ENCODE data around the gene SLITRK1. TPM values are rescaled to one million over a fixed set of nuclear protein-coding genes. Genes with fewer than 3 reads are reported as not detected.
A peak's percentile ranks its signal among the peaks of the same experiment; 100 is the strongest.

SLITRK1 gene
- polyA plus RNA-seq, 3 donors from 2014 or later, result not detected

DNA sequence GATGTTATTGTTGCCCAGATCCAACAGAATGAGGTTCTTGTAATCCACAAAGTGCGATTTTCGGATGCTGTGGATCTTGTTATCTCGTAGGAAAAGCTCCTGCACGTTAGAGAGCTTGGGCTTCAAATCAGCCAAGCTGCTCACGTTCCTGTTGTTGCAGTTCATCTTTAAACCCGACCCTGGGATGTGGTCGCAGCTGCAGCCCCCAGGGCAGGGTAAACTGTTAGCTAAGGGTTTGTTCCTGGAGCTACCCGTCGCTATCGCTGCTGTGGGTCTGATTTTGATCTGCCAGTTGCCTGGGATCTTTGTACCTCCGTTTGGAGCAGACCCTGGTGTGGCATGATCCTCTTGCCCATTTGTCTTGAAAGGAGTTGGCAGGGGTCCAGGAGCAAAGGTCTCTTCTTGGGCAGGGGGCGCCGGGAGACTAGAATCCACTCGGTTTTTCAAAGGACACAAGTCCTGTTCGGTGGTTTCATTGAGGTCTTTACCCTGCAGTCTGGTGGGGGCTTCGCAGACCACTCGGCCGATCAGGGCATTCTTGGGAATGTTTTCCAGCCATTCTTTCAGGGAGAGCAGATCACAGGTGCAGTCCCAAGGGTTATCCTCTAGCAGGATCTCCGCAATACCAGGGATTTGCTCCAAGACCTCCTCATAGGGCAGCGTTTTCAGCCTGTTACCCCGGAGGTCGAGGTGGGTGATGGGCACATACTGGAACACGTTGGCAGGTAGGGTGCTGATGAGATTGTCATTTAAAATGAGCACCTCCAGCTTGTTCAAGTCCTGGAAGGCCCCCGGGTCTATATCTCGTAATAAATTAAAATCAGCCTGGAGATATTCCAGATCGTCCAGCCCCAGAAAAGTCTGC, 1.8 kb downstream of the SLITRK1 start:
- Mint-ChIP-seq H3K4me3 (no peak overlapping the region), H3K9me3 (peaks cover 6 to 49% (median 12%) of the 10 kb centered on the region in 6 donors), H3K4me1 (peaks cover 0 to 12% of the 10 kb centered on the region in 2 donors), H3K27ac (no peak overlapping the region), H3K27me3 (ENCODE audit: low read depth in 3 of 3) (peaks cover 5 to 36% (median 10%) of the 10 kb centered on the region in 3 donors), H3K36me3 (peaks cover 0 to 8% (median 3%) of the 10 kb centered on the region in 3 donors)
- DNase-seq, result no peak

DNA sequence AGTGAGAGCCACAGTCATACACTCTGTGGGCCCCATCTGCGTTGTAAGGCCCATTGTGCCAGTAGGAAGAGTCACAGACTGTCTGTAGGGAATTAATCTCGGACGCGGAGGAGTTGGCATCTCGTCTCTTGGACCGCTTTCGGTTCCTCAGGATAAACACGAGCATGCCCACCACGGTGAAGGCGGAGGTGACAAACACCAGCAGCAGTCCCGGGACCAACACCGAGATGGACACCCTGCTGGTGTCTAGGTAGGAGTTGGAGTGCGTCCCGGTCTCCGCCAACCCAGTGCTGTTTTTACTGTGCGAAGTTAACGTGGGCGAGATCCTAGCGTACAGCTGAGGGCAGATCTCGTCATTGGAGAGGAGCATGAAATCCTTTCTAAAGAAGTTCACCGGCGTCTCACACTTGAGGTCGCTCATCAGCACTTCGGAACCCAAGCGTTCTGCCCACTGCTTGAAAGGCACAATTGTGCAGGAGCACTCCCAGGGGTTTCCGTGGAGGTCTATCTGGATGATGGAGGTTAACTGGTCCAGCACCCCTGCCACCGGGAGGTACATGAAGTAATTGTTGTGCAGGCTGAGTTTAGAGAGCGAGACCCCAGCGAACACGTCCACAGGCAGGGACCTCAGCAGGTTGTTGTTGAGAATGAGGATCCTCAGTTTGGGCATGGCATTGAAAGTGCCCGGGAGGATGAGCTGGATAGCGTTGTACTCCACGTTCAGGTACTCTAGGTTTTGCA, 2.7 kb downstream of the SLITRK1 start:
- Mint-ChIP-seq H3K4me3 (peak overlapping the region in 3 of 5 donors; percentile 25 to 30 (median 29)), H3K36me3 (peaks cover 0 to 8% (median 3%) of the 10 kb centered on the region in 3 donors), H3K27me3 (ENCODE audit: low read depth in 3 of 3) (peaks cover 5 to 36% (median 10%) of the 10 kb centered on the region in 3 donors), H3K9me3 (peaks cover 6 to 49% (median 14%) of the 10 kb centered on the region in 6 donors), H3K27ac (no peak overlapping the region), H3K4me1 (peaks cover 0 to 12% of the 10 kb centered on the region in 2 donors)
- DNase-seq, result no peak

DNA sequence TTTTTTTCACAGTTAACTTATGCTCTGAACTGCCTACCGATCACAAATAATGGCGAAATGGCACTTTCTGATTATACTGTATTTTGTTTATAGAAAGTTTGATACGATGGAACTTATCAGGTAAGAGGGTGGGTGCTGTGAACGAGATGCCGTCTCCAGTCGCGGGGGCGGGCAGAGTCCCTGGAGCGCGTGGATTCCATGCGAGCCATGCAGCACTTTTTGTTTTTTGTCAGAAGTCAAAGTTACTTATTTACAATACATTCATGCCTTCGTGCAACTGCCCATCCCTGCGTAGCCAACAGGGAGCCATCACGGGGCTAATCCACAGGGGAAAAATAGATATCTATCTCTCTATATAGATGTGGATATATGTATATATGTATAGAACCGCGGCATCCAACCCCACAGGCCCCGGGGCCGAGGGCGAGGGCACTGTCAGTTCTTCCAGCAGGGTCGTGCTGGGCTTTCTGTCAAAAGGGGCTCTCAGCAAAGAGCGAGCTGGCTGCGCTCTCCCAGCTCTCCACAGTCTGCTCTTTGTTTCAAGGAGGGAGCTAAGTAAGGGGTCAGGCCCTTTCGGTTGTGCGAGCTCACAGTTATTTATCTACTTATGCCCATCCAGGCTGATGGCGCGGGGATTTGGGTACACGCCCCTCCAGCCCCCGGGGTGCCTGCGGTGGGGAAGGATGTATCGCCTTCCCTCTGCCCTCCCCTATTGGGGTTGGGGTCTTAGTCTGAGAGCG, 3.4 kb downstream of the SLITRK1 start:
- peak overlapping the region in 2 of 5 donors; percentile 25 to 29 for H3K4me3 Mint-ChIP-seq
- peaks cover 5 to 34% (median 10%) of the 10 kb centered on the region in 3 donors for H3K27me3 Mint-ChIP-seq (ENCODE audit: low read depth in 3 of 3)
- H3K4me1 Mint-ChIP-seq, result peaks cover 0 to 12% of the 10 kb centered on the region in 2 donors
- H3K27ac Mint-ChIP-seq, result no peak overlapping the region
- peaks cover 0 to 8% (median 3%) of the 10 kb centered on the region in 3 donors for H3K36me3 Mint-ChIP-seq
- no peak for DNase-seq
- peaks cover 6 to 46% (median 13%) of the 10 kb centered on the region in 6 donors for H3K9me3 Mint-ChIP-seq

DNA sequence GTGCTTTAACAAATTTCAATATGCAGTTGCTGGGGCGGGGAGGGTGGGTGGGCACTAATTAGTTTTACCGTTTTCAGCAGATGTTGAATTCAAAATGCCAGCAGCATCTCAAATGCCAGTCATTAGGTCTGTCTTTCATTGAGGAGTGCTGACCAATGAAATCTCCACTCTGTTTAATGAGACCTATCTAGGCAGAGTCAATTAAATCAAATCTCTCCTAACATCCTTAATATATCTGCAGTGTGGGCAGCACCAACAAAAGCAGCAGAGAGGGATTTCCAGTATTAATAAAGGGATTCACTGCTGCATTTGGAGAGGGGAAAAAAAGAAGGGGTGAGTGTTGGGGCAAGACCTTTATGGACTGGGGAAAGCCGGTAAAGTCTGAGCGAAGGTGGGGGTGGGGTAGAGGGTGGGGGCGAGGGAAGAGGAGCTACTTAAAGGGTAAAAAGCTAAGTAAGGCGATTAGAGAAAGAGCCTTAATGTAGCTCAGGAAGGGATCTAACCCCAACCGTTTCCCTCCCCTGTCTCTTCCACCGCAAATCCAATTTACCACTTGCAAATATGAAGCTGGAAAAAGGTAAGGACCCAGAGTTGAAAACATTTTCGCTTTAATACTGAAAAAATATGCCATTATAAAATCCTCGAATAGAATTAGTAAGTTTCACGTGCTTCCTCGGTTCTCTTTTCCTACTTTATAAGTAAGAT, 4.5 kb downstream of the SLITRK1 start:
- peaks cover 0 to 10% of the 10 kb centered on the region in 2 donors for H3K4me1 Mint-ChIP-seq
- peaks cover 0 to 8% (median 3%) of the 10 kb centered on the region in 3 donors for H3K36me3 Mint-ChIP-seq
- H3K4me3 Mint-ChIP-seq, result no peak overlapping the region
- H3K27ac Mint-ChIP-seq, result no peak overlapping the region
- no peak for DNase-seq
- peaks cover 5 to 28% (median 8%) of the 10 kb centered on the region in 3 donors for H3K27me3 Mint-ChIP-seq (ENCODE audit: low read depth in 3 of 3)
- peaks cover 4 to 39% (median 12%) of the 10 kb centered on the region in 6 donors for H3K9me3 Mint-ChIP-seq

DNA sequence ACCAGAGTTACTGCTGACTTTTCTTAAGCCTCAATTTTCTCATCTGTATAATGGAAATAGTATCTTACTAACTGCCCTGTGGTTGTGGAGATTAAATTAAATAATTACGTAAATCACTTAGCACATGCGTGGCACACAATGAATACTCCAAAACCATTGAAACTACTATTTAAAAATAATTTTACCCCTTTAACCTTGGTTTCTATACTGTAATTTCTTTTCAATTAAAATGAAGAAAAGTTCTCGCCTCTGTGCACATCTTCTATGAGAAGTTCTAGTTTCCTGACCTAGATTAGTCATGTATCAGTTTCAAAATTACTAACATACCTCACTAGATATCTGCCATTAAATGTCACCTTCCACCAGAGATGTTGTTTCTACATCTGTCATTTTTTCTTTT, 5.7 kb downstream of the SLITRK1 start:
- H3K4me1 Mint-ChIP-seq, result no peaks in the 10 kb centered on the region
- peaks cover 0 to 8% (median 3%) of the 10 kb centered on the region in 3 donors for H3K36me3 Mint-ChIP-seq
- H3K27ac Mint-ChIP-seq, result no peak overlapping the region
- H3K9me3 Mint-ChIP-seq, result peaks cover 0 to 31% (median 11%) of the 10 kb centered on the region in 6 donors
- DNase-seq, result no peak
- H3K27me3 Mint-ChIP-seq (ENCODE audit: low read depth in 3 of 3), result peaks cover 5 to 22% (median 8%) of the 10 kb centered on the region in 3 donors
- H3K4me3 Mint-ChIP-seq, result no peak overlapping the region

DNA sequence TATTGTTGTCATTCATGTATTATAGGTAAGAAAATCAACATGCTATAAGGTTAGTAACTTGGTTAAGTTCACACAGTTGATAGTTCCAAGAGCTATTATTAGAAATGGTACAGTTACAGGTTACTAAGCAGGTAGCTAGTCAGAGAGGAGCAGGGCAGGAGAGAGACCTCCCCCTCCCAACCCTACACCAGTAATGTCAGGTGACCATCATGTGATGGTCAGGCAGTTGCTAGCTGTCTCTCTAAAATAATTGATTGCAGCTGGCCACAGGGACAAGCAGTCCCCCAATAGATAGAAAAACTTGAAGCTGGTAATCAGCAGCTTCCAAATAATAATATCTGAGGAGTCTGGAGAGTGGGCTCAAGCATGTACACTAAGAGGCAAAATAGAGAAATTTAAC, 14.6 kb downstream of the SLITRK1 start:
- Mint-ChIP-seq H3K9me3 (peaks cover 0 to 5% (median 2%) of the 10 kb centered on the region in 6 donors), H3K27ac (no peak overlapping the region), H3K36me3 (no peaks in the 10 kb centered on the region), H3K27me3 (ENCODE audit: low read depth in 3 of 3) (peaks cover 0 to 2% (median 0%) of the 10 kb centered on the region in 3 donors), H3K4me3 (no peak overlapping the region), H3K4me1 (no peaks in the 10 kb centered on the region)
- DNase-seq, result no peak

DNA sequence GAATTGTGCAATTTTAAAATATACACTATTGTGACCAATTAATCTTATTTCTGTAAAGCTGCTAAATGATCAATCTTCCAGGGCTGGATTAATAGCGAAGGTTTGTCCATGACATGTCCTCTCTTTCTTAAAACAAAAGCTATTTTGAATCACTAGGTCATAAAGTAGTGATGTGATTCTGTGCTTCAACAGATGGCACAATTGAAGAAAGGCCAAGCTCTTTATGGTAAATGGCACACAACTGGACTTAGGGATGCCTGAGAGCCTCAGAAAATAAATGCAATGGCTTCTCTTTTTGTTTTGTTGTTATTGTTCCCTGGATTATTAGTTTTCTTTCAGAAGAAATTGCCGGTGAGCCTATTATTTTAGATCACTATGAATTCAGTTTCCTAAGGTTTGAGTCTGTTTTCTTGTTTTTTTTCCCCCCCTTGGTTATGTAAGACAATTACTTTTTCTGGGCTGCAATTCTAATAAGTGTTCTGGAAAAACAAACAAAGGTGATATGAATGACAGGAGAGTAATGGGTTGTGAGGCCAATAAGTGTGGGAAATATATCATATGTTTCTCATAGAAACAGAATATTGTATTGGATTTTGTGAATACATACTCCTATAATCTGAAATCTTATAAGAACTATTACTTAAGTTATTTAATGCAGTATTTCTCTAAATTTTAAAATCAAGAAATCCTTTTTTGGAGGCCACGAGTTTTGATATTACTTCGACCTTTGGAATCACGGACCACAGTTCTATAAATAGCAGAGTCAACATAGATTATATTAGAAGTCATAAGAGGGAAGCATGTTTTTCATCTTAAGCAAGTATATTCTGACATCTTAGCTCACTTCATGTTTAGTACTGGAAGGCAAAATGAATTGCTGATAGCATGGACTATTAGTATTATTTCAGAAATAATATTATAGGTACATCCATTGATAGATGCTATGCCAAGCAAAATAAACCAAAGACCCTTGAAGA, 16.8 kb downstream of the SLITRK1 start:
- no peak overlapping the region for H3K27ac Mint-ChIP-seq
- peaks cover 0 to 5% (median 2%) of the 10 kb centered on the region in 6 donors for H3K9me3 Mint-ChIP-seq
- no peak overlapping the region for H3K4me3 Mint-ChIP-seq
- H3K4me1 Mint-ChIP-seq, result no peaks in the 10 kb centered on the region
- no peaks in the 10 kb centered on the region for H3K36me3 Mint-ChIP-seq
- DNase-seq, result no peak
- H3K27me3 Mint-ChIP-seq (ENCODE audit: low read depth in 3 of 3), result no peaks in the 10 kb centered on the region

DNA sequence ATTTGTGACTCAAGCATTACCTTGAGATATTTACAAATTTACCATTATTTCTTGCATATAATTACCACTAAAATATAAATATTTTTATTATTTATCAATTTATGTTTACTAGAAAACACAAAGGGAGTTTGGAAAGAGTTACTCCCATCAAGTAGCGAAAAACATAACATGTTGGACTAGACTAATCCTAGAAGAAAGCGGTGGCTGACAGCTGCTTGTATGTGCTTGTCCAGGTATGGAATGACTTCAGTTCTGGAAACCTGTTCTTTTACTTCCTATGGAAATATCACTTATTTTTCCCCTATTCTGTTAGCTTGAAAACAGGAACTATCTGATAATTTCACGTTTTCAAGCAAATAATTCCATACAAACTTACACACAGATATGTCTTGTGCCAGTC, 28.5 kb downstream of the SLITRK1 start:
- DNase-seq, result no peak
- Mint-ChIP-seq H3K4me1 (no peaks in the 10 kb centered on the region), H3K9me3 (peaks cover 0 to 3% (median 0%) of the 10 kb centered on the region in 6 donors), H3K27ac (no peak overlapping the region), H3K4me3 (no peak overlapping the region), H3K36me3 (no peaks in the 10 kb centered on the region), H3K27me3 (ENCODE audit: low read depth in 3 of 3) (peaks cover 0 to 2% (median 0%) of the 10 kb centered on the region in 3 donors)

DNA sequence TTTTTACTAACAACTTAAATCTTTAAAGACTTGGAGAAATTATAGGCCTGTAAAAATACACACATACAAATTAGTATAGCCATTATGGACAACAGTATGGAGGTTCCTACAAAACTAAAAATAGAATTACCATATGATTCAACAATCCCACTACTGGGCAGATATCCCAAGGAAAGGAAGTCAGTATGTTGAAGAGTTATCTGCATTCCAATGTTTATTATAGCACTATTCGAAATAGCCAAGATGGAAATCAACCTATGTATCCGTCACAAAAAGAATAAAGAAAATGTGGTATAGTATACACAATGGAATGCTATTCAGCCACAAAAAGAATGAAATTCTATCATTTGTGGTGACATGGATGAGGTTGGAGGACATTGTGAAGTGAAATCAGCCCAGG, 37.2 kb downstream of the SLITRK1 start:
- DNase-seq, result no peak
- Mint-ChIP-seq H3K36me3 (no peaks in the 10 kb centered on the region), H3K27ac (no peak overlapping the region), H3K4me3 (no peak overlapping the region), H3K4me1 (no peaks in the 10 kb centered on the region), H3K9me3 (peaks cover 5 to 24% (median 11%) of the 10 kb centered on the region in 6 donors), H3K27me3 (ENCODE audit: low read depth in 3 of 3) (peaks cover 0 to 3% (median 0%) of the 10 kb centered on the region in 3 donors)

DNA sequence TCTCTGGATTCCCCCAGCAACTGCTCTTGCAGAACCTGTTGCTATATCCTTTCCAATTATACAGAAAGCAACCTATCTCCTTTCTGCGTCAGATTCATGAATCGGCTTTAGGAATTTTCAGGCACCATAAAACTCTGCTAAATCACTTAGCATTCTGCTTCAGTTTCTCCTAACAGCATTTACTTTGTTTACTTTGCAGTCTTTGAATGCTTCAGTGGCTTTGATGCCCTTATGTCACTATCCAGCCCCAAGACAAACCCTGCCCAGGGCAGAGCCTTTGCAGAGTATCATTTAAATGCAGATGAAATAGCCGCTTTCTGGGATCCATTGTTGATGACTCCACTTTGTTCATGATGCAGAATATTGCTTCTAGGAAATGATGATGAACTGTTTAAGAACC, 43.1 kb downstream of the SLITRK1 start:
- peaks cover 0 to 2% (median 0%) of the 10 kb centered on the region in 3 donors for H3K27me3 Mint-ChIP-seq (ENCODE audit: low read depth in 3 of 3)
- peaks cover 0 to 12% (median 0%) of the 10 kb centered on the region in 6 donors for H3K9me3 Mint-ChIP-seq
- no peaks in the 10 kb centered on the region for H3K36me3 Mint-ChIP-seq
- no peak for DNase-seq
- no peak overlapping the region for H3K4me3 Mint-ChIP-seq
- H3K27ac Mint-ChIP-seq, result no peak overlapping the region
- H3K4me1 Mint-ChIP-seq, result no peaks in the 10 kb centered on the region

DNA sequence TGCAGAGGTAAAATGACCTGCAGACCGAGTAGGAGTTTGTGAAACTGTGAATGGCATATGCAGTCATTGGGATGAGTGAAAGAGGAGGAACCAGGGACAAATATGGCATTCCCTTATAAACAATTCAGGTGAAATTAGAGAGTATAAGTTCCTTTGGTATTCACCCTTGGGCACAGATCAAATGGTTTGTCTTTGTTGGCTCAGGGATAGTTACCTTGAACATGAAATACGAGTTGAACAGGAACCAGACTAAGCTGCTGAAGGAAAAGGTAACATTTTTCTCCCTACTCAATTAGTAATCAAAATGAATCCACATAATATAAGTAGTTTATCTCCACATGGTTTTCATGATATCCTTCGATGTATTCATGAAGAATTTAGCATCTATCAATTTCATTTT, 50.5 kb downstream of the SLITRK1 start:
- DNase-seq, result no peak
- H3K27me3 Mint-ChIP-seq (ENCODE audit: low read depth in 3 of 3), result peaks cover 0 to 1% (median 0%) of the 10 kb centered on the region in 3 donors
- no peaks in the 10 kb centered on the region for H3K36me3 Mint-ChIP-seq
- no peak overlapping the region for H3K4me3 Mint-ChIP-seq
- H3K4me1 Mint-ChIP-seq, result no peaks in the 10 kb centered on the region
- H3K9me3 Mint-ChIP-seq, result peaks cover 0 to 30% (median 7%) of the 10 kb centered on the region in 6 donors
- no peak overlapping the region for H3K27ac Mint-ChIP-seq

DNA sequence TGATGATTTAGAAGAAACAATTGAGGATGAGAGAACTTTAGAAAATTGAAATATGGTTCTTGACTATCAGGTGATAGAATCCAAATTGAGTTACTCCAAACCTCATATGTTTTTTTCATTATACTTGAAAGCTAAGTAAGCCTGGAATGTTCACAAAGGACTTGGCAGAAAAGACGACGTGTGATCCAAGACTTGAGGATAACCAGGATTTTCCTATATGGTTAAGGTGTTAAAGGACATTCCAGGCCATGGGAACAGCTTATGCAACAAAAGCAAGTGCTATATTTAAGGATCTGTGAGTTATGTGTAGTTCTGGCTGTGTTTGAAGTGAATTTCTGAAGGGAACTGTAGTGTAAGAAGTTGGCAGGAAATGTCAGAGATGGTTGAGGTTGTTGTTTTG, 52.5 kb downstream of the SLITRK1 start:
- H3K27me3 Mint-ChIP-seq (ENCODE audit: low read depth in 3 of 3), result peaks cover 0 to 1% (median 0%) of the 10 kb centered on the region in 3 donors
- H3K36me3 Mint-ChIP-seq, result no peaks in the 10 kb centered on the region
- no peak overlapping the region for H3K27ac Mint-ChIP-seq
- peaks cover 0 to 30% (median 7%) of the 10 kb centered on the region in 6 donors for H3K9me3 Mint-ChIP-seq
- H3K4me1 Mint-ChIP-seq, result no peaks in the 10 kb centered on the region
- H3K4me3 Mint-ChIP-seq, result no peak overlapping the region
- DNase-seq, result no peak

All from immature natural killer cell (primary cell).